GM12891 (cell line): ENCODE results near the gene KCNMB3.

Experiments
- PAX5 ChIP-seq: IDR thresholded peaks from 2 replicates; pipeline ENCODE4 v1.6.1; 2011; ENCODE audit warnings: low read length, moderate library complexity, mild to moderate bottlenecking; ENCODE audit not compliant: insufficient read depth, severe bottlenecking
- POLR2A ChIP-seq: IDR thresholded peaks from 2 replicates; pipeline ENCODE4 v1.6.1; 2011; ENCODE audit warnings: low read depth, low read length, control low read depth
- POLR2AphosphoS5 ChIP-seq: IDR thresholded peaks from 2 replicates; pipeline ENCODE4 v1.6.1; 2011; ENCODE audit warnings: low read depth, low read length, control low read depth
- TAF1 ChIP-seq: IDR thresholded peaks from 2 replicates; pipeline ENCODE4 v1.6.1; 2011; ENCODE audit warnings: low read depth, low read length, control low read depth

DNA sequence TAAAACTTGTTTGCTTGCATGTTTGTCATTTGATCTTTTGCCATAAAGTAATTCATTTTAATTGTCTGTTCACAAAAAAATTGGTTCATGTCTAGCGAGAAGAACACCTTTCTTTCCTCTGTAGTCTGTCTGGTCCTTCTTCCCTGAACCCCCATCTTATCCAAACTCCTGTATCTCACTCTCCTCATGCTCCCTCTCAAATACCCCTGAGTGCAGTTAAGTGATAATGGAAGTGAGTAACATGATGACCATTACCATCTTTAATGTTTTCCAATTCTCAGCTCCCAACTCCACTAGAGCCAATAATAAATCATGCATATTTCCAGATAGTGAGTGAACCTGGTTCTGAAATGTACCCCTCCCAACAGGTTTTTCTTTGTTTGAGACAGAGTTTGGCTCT, 14.2 kb upstream of the KCNMB3 start:
- no peak for TF ChIP-seq POLR2AphosphoS5
- TF ChIP-seq POLR2A, result no peak
- no peak for TF ChIP-seq TAF1
- no peak for TF ChIP-seq PAX5
